ENCODE measurements around the gene MIPOL1.
"Not testable (repeated sequence)": the region's sequence is repeated elsewhere in the genome, so short reads cannot be mapped to it uniquely, and the experiment has no call there.

MIPOL1 gene, protein sequence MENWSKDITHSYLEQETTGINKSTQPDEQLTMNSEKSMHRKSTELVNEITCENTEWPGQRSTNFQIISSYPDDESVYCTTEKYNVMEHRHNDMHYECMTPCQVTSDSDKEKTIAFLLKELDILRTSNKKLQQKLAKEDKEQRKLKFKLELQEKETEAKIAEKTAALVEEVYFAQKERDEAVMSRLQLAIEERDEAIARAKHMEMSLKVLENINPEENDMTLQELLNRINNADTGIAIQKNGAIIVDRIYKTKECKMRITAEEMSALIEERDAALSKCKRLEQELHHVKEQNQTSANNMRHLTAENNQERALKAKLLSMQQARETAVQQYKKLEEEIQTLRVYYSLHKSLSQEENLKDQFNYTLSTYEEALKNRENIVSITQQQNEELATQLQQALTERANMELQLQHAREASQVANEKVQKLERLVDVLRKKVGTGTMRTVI

DNA sequence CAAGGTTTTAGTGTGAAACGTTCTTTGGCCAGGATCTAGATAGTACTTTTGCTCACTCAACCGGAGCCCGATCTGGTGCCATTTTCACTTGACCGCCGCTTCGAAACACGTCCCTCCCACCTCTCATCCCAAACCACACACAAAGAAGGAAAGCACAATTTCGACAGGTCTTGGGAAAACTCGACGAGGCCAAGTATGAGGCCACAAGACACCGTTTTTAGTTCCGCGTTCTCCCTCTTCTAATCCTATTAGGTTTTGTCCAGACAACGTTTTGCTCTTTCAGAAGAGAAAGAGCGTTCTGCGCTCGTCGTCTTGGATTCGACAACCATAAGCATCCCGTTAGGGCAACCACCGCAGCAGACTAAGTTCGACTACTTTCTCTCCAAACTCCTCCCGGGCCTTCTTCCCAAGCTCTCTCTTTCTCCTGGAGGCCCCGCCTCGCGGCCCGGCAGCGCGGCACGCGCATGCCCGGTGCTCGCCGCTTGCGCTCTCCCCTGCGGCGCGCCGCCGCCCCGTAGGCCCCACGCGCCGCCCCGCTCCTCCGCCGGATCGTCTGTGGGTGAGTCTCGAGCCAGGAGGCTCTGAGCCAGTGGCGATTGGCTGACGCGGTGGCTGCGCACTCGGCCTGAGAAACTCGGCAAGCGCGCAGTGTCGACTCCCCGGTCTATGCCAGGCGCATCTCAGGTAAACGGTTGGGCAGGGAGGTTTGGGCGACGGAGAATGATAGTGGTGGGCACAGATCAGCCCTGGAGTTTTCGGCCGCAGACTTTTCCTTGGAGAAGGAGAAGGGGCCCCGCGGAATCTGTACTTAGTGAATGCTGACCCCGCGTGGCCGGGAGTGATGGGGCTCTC is at the start of gene MIPOL1:
Gene MIPOL1 (plus strand): TSS at position 517 of the 852 bp plus-strand sequence. CDS start 49,952 bp downstream, outside the sequence.
- DNase-seq (ENCODE audit: low spot score) = peak; percentile 89

DNA sequence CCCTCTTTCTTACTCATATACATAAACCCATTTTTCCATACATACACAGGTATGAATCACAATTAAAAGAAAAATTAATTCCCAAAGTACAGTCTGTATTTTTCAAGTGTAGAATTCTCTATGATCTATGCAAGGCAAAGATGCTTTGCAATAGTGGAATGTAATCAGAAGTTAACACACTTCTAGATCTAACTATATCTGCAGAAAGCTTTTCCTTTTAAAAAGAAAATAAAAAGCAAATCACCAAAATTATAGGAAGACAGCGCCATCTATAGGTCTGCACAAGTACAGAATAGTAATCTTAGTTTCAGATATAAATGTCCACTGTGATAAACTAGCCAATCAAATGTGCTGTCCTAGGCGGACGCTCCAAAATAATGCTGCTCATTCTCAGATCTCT is 47.3 kb upstream of the MIPOL1 start:
- DNase-seq (ENCODE audit: low spot score) = peak; percentile 20

DNA sequence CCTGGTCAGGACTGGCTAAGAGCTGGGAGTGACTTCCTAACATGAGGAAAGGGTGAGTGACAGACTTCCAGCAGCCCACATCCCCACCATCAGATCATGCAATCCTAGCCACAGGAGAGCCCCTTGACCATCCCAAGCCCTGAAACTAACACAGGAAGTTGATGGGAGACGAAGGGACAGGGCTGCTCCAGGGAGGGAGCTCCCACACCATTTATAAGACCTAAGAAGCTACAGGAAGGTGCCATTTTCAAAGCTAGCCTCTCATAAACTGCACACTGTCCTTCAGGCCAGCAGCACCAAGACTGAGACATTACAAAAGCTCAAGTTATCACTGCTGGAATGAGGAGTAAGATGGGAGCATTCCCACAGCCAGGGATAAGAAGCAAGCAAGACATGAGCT is 44.7 kb upstream of the MIPOL1 start:
- DNase-seq (ENCODE audit: low spot score) = no peak

DNA sequence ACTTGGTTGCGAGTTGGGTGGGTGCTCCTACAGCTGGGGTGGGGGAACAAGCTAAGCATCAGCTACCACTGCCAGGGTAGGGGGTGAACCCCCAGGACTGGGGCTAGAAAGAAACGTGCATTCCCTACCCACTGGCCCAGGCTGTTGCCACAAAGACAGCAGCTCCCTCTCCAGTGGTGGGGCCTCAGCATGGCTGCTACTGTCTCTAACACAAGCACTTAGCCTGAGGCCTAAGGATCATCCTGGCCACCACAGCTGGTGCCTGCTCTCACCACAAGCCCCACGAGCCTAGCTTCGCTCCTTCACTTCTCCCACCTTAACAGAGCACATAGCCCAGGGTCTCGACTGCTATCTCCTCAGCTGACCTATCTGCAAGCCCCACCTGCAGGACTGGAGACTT is 44.3 kb upstream of the MIPOL1 start:
- DNase-seq (ENCODE audit: low spot score) = no peak

DNA sequence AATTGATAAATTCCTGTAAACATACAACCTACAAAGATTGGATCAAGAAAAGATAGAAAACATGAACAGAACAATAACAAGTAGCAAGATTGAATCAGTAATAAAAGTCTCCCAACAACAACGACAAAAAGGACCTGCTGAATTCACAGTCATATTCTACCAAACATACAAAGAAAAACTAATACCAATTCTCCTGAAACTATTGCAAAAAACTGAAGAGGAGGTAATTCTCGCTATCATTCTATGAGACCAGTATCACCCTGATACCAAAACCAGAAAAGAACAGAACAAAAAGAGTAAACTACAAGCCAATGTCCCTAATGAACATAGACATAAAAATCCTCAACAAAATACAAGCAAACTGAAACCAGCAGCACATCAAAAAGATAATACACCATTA is 39.8 kb upstream of the MIPOL1 start:
- DNase-seq (ENCODE audit: low spot score) = no peak

DNA sequence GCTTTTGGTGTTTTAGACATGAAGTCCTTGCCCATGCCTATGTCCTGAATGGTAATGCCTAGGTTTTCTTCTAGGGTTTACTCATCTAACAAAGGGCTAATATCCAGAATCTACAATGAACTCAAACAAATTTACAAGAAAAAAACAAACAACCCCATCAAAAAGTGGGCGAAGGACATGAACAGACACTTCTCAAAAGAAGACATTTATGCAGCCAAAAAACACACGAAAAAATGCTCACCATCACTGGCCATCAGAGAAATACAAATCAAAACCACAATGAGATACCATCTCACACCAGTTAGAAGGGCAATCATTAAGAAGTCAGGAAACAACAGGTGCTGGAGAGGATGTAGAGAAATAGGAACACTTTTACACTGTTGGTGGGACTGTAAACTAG is 35.4 kb upstream of the MIPOL1 start:
- DNase-seq (ENCODE audit: low spot score) = not testable (repeated sequence)

DNA sequence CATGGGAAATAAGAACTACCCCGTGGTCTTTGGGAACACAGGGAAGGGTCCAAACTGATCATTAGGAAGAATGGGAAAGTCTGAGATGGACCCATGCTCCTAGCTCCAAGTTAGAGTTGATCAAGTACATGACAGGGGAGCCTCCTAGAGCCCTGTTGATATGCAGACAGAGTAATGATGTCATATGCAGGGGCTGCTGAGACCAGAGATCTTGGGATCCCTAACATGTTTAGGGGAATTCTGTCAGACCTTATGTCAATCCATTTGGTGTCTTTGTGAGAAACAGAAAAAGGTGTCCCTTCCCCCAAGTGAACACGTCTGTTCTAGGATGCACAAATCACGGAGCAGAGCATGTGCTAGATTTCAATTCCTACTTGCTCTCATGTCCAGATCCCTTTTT is 31.9 kb upstream of the MIPOL1 start:
- DNase-seq (ENCODE audit: low spot score) = no peak

DNA sequence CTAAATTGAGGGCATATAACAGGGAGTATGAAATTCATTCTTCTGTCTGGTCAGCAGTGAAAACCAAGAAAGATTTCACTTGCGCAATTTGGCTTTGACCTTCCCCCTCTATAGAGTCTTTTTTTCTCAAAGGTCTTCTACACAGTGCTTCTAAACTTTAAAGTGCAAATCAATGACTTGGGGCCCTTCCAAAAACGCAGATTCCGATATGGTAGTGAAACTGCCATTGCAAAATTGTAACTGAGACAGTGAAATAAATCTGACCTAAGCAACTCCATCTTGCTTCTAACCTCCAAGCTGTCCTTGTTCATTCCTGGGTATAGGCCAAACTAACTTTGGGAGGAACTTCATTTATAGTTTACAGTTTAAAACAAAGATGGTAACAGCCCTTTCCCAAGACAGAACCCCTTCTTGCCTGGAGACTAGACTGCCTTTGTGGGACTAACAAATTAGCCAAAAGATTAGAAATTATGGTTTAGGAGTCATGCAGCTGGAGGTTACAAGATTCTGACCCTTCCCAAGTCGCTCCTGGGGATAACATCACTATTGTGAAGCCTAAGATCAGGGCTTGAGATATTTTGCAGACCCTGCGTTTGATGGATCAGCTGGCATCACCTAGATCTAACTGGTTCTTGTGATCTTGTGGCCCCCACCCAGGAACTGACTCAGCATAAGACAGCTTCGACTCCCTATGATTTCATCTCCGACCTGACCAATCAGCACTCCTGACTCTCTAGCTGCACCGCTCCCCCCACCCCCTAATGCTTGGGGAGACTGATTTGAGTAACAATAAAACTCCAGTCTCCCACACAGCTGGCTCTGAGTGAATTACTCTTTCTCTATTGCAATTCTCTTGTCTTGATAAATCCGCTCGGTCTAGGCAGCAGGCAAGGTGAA is 30.3 kb upstream of the MIPOL1 start:
- no peak for DNase-seq (ENCODE audit: low spot score)

DNA sequence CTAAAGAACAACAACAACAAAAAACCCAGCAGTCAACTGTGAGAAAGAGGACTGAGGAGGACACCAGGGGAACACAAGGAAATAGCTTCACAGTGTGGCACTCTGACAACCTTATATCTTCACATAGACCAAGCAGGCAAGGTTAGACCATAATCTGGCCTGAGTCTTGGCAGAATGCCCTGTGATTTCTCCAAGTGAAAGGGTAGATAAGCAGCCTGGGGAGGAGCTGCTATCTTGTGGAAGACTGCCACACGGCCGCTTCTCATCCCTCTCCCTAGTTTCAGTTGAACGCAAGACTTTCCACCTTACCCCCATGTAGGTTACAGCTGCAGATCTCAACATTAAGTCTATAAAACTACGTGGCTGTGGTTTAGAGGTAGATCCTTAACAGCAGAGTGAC is 29.0 kb upstream of the MIPOL1 start:
- no peak for DNase-seq (ENCODE audit: low spot score)

DNA sequence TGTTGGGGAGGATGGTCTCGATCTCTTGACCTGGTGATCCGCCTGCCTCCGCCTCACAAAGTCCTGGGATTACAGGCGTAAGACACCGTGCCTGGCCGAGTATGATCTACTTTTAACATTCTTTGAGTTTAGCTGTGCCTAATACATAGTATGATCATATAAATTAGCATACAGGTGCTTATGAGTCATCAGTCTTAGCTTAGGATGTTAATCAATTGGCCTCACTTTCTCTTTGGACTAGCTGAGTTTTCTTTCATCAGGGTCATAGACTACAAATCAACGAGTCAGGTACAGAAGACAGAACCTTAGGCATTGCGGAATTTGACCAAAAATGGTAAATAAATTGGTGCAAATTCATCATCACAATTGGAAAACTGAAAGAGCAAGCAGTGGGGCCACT is 27.5 kb upstream of the MIPOL1 start:
- no peak for DNase-seq (ENCODE audit: low spot score)

DNA sequence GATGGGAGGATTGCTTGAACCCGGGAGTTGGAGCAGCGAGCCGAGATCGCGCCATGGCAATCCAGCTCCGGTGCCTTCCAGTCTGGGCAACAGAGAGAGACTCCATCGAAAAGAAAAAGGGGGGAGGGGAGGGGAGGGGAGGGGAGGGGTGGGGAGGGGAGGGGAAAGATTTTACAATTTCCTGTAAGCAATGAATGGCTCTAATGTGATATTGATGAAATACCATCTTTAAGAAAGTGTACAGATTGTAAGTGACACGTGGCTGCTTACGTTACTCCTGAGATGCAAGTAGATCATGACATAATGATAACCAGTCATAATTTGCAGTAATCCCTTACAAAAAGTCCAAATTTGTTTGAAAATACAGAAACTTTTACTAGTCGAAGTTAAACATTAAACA is 26.7 kb upstream of the MIPOL1 start:
- no peak for DNase-seq (ENCODE audit: low spot score)

DNA sequence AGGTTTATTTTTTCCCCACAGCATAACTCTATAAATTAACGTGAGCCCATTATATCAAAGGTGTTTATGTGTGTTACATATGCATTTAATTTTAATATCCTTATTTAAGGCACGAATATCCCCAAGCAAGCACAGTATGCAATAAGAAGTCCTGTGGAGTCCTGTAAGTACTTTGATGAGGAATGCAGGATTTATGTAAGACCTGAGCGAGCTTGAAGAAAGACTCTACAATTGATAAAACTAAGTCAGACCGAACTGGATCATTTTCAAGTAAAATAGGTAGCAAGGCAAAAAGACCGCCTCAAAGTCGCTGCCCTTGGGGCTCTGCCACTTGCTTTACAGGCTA is 26.1 kb upstream of the MIPOL1 start:
- DNase-seq (ENCODE audit: low spot score) = no peak

DNA sequence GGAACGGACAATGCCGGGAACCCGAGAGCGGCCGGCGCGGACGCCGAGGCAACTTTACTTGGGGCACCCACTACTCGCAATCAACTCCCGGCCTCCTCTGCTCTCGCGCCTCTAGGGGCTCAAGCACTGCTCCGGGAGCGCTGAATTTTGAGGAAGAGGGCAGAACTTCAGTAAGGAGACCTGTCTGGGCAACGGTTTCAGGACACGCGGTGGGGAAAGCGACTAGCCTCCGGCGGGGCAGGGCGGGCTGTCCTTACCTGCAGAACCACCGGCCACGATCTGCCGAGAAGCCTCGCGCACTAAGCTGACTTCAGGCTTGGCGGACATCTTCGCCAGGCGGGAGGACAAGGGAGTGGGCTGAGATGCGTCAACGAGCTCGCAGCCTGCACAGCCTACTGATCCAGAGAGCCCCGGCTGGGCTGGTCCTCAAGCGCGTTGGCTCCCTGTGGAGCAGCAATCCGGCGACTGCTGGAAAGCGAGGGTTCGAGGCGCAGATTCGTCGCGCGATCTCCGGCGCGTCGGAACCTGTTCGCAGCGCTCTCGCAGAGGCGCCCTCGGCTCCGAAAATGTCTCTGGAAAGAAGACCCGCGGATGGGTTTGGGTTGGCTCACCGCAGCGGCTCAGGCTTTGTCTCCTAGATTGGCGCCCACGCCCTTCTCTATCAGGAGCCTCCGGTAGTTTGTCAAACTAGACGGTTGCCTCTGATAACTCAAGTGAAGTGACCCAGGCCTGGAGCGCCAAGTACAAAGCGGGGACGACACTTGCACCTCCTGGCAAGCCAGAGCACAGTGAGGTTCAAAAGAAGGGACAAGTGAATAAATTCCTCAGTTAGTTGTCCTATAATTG is 25.5 kb upstream of the MIPOL1 start, which contains the start of gene SLC25A21:
Gene SLC25A21 (minus strand): TSS at position 583 of the 846 bp plus-strand sequence.
- peak; percentile 88 for DNase-seq (ENCODE audit: low spot score)

DNA sequence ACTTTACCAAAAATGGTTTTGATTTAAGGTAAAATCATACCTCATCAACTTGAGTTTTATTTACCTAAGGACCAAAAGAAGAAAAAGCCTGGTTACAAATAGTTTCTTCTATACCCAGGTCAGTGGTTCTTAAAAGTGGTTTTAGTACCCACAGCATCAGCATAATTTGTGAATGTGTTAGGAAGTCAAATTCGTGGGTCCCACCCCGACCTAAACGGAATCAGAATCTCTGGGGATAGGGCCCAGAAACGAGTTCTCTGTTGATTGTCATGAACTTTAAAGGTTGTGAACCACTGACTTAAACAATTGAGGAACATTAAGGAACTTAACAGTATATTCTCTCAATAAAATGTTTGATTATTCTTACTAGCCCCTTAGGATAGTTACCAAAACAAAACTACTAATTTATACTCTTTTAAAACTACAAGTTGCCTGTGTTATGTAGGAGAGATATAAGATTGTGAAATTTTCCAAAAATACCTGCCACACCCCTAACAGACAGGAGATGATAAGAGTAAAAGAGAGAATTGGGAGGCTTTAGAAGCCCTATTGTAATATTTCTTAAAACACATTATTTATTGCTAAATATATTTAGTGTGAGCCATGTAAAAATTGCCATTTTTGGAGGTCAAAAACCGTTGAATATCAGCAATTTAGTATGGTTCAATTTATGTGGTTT is 24.7 kb upstream of the MIPOL1 start:
- no peak for DNase-seq (ENCODE audit: low spot score)

DNA sequence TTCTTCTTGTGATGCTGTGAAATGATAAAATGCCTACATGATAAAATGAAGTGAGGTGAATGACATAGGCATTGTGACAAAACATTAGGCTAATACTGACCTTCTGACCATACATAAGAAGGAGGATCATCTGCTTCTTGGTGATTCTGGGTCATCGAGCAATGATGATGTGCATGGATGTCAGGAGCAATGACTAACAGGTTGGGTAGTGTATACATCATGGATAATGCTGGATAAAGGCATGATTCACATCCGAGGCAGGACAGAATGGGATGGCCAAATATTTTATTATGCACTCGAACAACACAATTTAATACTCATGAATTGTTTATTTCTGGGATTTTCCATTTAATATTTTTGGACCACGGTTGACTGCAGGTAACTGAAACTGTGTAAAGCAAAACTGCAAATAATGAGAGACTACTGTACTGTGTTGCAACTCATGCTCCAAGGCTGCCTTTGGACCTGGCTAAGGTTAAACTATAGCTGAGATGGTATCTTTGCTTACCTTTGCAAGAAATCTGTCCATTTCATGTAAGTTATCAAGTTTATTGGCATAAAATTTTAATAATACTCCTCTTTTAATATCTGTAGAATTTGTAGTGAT is 17.7 kb upstream of the MIPOL1 start:
- DNase-seq (ENCODE audit: low spot score) = peak; percentile 26

DNA sequence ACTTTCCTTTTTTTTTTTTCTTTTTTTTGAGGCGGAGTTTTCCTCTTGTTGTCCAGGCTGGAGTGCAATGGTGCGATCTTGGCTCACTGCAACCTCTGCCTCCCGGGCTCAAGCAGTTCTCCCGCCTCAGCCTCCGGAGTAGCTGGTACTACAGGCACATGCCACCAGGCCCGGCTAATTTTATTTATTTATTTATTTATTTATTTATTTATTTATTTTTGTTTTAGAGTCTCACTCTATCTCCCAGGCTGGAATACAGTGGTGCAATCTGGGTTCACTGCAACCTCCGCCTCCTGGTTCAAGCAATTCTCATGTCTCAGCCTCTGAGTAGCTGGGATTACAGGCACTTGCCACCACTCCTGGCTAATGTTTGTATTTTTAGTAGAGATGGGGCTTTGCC is 16.9 kb upstream of the MIPOL1 start:
- not testable (repeated sequence) for DNase-seq (ENCODE audit: low spot score)

DNA sequence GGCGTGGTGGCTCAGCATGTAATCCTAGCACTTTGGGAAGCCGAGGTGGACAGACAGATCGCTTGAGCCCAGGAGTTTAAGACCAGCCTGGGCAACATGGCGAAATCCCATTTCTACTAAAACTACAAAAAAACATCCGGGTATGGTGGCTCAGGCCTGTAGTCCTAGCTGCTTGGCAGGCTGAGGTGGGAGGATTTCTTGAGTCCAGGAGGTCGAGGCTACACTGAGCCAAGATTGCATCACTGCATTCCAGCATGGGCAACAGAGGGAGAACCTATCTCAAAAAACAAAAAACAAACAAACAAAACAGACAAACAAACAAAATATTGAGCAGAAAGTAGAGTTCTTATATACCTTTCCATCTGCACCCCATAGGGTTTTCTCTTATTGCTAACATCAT is 16.3 kb upstream of the MIPOL1 start:
- no peak for DNase-seq (ENCODE audit: low spot score)

DNA sequence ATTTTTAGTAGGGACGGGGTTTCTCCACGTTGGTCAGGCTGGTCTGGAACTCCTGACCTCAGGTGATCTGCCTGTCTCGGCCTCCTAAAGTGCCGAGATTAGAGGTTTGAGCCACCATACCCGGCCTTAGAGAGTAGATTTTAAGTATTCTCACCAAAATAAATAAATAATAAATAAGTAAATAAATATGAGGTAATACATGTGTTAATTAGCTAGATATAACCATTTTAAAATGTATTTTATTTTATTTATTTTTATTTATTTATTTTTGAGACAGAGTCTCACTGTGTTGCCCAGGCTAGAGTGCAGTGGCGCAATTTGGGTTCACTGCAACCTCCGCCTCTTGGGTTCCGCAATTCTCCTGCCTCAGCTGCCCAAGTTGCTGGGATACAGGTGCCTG is 13.2 kb upstream of the MIPOL1 start:
- DNase-seq (ENCODE audit: low spot score) = not testable (repeated sequence)

DNA sequence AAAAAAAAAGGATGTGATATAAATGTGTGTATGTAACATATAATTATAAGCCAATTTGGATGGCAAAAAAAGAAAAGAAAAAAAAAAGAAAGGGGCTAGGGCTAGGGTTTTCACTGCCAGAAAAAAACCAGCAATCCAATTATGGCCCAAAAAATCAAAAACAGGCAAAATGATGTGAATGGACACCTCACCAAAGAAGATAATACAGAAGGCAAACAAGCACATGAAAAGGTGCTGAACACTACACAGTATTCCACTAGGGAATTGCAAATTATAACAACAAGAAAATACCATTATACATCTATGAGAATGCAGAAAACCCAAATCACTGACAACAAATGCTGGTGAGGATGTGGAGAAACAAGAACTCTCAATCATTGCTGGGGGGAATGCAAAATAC is 12.1 kb upstream of the MIPOL1 start:
- no peak for DNase-seq (ENCODE audit: low spot score)

DNA sequence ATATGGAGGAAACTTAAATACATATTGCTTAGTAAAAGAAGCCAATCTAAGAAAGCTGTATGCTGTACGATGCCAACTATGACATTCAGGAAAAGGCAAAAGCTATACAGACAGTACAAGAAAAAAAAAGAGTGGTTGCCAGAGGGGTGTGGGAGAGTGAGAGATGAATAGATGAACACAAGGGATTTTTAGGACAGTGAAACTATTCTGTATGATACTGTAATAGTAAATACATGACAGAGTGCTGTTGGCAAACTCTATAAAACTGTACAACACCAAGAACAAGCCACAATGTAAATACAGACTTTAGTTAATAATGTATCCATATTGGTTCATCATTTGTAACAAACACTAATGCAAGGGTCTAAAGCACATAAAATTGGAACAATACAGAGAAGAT is 10.9 kb upstream of the MIPOL1 start:
- DNase-seq (ENCODE audit: low spot score) = no peak

All from hepatic stellate cell (primary cell).